Loucy (cell line): ENCODE measurements around the gene TAF5.

Source experiments
- CTCF ChIP-seq: fragments of 200-600 bp; sonication (generic); conservative IDR thresholded peaks from 2 replicates; pipeline ENCODE4 v1.5.1; 2014; ENCODE audit warnings: mild to moderate bottlenecking, antibody characterized with exemption, low read length
- EZH2phosphoT487 ChIP-seq: fragments of 200-600 bp; IDR thresholded peaks from 2 replicates; pipeline ENCODE4 v1.6.1; 2018; ENCODE audit warnings: antibody characterized with exemption, mild to moderate bottlenecking, moderate library complexity, borderline replicate concordance

DNA sequence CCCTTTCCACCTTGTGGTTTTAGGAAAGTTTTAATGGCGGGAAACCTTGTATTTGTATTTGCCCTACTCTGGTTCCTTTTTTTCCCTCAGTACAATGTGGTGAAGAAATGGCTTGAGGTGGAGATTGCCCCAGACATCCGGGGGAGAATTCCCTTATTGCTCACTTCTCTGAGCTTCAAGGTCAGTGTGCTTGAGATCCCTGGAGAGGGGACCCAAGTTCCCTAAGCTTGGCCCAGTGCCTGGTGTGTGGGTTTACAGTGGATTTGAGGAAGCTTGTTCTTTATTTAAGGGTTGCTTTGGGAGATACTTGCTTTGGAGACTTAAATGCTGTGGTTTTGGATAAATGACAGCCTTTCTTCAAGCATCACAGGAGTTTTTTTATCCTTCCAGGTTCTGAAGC, 66.1 kb downstream of the TAF5 start:
- TF ChIP-seq CTCF (no peak), EZH2phosphoT487 (no peak)
